HG03095 (cell line): Measurements from ENCODE around the gene ATP6V0E2.
"Not testable (repeated sequence)": the region's sequence is repeated elsewhere in the genome, so short reads cannot be mapped to it uniquely, and the experiment has no call there.

Source experiments
- ATAC-seq: cut with Tn5 transposase; IDR thresholded peaks from one replicate; pipeline ENCODE4 v1.9.1; 2021; ENCODE audit warnings: moderate library complexity; ENCODE audit not compliant: unreplicated experiment

ATP6V0E2 gene

GRCh38 chr7:149873074-149873969 is at the start of gene ATP6V0E2:
ATP6V0E2 (plus strand) TSS chr7:149873969; CDS start chr7:149874066, 97 bp downstream.
- ATAC-seq, result peak; percentile 85

GRCh38 chr7:149824301-149824741 is 49.4 kb upstream of the ATP6V0E2 start:
- ATAC-seq, result no peak

DNA sequence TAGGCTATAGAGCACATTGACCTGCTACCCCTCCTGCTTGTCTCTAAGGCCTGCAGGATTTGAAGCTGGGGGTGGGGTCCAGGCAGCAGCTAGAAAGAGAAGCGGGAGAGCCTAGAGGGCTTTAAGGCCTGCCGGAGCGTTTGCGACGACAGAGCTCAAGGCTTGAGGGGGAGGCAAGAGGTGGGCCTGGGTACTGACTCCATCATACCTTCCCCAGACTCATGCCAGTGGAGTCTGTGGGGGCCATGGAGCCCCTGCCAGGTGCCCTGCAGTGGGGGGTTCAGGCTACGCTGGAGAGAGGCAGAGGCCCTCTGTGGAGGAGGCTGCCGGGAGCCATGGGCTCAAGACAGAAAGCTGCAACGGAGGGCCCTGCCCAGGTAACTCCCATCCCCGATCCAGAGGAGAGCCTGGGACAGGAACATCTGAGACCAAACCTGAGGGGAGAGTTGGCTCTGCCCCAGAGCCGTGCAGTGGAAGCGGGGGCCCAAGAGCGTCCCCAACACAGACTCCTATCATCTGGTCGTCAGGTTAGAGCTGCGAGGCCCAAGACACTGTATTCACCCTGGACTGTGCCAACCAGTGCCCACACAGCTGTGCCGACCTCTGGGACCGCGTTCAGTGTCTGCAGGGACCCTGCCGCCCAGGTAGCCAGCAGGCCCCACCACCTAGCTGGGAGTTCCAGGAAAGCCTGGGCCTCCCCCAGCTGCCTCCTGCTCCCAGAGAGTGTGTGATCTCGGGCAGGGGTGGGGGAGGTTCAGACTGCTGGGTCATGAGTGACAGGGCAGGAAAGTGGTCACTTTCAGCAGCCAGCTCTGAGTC is 48.8 kb upstream of the ATP6V0E2 start:
- ATAC-seq, result no peak

DNA sequence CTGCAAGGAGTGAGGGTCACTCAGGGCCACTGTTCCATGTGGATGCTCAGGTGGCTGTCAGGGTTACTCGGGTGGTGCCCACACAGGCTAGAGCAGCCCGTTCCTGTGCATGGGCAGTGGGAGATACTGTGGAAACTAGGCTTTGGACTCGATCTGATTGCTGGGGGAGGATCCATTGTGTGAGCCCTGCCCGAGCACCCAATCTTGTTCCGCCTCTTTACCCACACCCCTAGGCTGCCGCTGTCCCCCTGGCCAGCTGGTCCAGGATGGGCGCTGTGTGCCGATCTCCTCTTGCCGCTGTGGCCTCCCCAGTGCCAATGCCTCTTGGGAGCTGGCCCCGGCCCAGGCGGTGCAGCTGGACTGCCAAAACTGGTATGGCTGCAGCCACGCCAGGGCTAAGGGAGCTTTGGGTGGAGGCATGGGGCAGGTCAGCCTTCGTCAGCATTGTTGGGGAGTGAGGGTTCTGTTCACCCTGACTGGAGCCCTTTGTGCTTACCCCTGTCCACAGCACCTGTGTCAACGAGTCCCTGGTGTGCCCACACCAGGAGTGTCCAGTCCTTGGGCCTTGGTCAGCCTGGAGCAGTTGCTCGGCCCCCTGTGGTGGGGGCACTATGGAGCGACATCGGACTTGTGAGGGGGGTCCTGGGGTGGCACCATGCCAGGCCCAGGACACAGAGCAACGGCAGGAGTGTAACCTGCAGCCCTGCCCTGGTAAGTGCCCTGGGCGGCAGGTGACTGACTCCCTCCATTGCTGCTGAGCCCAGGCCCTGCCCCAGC is 48.0 kb upstream of the ATP6V0E2 start:
- no peak for ATAC-seq

DNA sequence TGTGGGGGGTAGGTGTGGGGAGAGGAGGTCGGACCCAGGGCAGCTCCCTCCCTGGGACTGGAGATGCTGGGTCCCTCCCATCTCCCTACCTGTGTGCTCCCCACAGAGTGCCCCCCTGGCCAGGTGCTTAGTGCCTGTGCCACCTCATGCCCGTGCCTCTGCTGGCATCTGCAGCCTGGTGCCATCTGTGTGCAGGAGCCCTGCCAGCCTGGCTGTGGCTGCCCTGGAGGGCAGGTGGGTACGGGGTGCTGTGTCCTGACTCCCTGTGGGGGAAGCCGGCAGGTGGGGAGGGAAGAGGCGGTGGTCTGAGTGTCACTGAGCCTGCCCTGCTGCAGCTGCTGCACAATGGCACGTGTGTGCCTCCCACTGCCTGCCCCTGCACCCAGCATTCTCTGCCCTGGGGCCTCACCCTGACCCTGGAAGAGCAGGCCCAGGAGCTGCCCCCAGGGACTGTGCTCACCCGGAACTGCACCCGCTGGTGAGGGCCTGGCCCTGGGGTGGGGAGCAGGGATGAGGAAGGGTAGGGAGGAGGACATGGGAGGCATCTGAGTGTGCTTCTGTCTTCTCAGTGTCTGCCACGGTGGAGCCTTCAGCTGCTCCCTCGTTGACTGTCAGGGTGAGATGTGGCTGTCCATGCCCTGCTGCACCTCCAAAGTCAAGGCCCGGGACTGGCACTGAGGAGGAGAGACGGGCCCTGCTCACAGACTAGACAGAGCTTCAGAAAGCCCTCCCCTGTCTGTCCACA is 47.3 kb upstream of the ATP6V0E2 start:
- ATAC-seq, result no peak

GRCh38 chr7:149827089-149827981 is 46.4 kb upstream of the ATP6V0E2 start:
- no peak for ATAC-seq

DNA sequence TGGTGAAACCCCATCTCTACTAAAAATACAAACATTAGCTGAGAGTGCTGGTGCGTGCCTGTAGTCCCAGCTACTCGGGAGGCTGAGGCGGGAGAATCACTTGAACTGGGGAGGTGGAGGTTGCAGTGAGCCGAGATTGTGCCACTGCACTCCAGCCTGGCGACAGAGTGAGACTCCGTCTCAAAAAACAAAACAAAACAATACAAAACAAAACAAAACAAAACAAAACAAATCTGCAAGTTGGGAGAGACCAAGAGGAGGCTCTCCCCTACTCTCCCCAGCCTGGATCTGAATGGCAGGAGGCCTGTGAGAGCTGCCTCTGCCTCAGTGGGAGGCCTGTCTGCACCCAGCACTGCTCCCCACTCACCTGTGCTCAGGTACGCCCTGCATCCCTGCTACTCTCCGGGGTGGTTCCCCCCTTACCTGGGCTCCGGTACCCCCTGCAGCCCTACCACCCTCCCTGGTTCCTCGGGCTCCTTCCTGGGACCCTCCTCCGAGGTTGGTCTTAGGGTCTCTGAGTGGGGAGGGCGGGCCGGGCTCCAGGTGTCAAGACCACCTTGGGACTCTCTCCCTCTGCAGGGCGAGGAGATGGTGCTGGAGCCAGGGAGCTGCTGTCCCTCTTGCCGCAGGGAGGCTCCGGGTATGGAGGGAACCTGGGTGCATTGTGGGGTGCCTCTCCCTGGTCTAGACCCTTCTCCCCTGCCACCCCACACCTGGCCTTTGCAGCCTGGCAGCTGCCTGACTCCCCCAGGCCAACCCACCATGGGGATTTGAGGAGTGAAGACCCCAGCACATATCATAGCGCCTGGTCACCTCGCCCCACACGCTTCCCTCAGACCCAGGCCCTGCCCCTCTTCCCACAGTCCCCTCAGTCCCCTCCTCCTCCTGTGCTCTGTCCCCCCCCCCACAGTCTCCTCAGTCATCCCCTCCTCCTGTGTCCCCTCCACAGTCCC is 45.1 kb upstream of the ATP6V0E2 start:
- ATAC-seq, result no peak

DNA sequence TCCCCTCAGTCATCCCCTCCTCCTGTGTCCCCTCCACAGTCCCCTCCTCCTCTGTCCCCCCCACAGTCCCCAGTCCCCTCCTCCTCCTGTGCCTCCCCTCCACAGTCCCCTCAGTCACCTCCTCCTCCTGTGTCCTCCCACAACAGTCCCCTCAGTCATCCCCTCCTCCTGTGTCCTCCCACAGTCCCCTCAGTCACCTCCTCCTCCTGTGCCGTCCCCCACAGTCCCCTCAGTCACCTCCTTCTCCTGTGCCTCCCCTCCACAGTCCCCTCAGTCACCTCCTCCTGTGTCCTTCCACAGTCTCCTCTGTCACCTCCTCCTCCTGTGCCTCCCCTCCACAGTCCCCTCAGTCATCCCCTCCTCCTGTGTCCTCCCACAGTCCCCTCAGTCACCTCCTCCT is 43.2 kb upstream of the ATP6V0E2 start:
- not testable (repeated sequence) for ATAC-seq

DNA sequence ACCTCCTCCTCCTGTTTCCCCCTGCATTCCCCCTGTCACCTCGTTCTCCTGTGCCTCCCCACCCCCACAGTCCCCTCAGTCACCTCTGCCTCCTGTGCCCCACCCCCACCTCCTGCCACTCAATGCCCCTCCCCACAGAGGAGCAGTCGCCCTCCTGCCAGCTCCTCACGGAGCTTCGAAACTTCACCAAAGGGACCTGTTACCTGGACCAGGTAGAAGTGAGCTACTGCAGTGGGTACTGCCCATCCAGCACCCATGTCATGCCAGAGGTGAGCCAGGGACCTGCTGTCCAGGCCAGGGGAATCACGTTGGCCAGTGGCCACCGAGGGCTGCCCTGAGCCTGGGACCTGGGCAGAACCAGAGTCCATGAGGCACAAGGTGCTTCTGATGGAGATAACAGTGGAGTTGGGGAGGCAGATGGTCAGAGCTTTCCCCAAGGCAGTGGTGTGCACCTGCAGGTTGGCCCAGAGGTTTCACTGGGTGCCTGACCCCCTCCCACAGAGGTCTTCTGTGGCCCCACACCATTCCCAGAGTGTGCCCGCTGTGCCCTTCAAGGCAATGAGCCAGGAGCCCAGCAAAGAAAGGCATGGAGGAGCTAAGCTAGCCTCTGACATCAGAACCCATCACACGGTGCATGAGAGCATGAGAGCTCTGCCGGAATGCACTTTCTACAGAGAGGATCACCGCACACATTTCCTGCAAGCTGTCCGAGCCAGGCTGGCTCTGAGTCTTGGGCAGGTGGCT is 42.6 kb upstream of the ATP6V0E2 start:
- ATAC-seq, result no peak

DNA sequence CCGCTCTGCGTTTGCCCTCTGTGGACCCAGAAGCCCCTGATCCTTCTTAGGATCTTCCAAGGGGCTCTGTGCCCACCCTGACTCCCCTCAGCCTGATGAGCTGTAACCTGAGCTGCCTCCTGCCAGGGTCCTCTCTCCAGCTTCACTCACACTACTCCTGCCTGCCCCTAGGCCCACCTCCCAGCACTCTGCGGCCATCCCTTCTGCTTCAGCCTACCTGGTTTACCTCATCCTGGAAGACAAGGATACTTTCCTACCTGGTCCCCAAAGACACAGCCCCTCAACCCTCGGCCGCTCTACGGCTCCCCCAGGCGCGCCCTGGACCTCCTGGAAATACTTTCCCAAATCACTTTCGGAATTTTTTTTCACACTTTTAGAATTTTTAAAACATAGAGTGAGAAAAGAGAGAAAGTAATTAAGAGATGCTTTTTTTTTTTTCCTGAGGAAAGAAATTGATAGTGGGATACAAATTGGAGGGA is 42.0 kb upstream of the ATP6V0E2 start:
- no peak for ATAC-seq

DNA sequence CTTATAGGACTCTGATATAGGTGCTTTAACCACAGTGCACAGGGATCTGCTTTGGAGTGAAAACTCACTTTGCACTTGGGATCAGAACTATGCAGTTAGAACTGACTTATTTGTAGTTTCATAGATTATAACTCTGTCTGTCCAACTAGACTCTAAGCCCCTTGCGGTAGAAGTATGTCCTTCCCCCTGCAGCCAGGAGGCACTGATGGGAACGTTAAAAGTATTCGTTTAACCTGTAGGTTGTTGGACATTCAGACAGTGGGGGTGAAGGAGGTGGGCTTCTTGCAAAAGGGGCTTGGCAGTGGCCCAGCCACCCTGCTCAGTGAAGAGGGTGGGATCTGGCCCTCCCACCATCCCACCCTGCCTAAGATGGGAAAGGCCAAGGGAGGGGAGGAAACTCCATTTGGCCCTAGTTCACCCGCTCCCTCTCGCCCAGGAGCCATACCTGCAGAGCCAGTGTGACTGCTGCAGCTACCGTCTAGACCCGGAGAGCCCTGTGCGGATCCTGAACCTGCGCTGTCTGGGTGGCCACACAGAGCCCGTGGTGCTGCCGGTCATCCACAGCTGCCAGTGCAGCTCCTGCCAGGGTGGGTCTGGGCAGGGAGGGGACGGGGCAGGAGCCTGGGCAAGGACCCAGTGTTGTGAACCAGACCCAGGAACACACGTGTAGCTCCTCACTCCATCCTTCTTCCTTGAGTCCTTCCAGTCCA is 41.3 kb upstream of the ATP6V0E2 start:
- ATAC-seq, result no peak

GRCh38 chr7:149833495-149834130 is 40.2 kb upstream of the ATP6V0E2 start:
- ATAC-seq, result no peak

GRCh38 chr7:149834601-149835000 is 39.2 kb upstream of the ATP6V0E2 start:
- no peak for ATAC-seq

GRCh38 chr7:149836434-149836833 is 37.3 kb upstream of the ATP6V0E2 start:
- ATAC-seq, result no peak

GRCh38 chr7:149837564-149838223 is 36.1 kb upstream of the ATP6V0E2 start:
- ATAC-seq, result no peak
